HG03432 (cell line): ENCODE results near the gene KCNH3.

ENCODE experiments used
- ATAC-seq: cut with Tn5 transposase; IDR thresholded peaks from one replicate; pipeline ENCODE4 v1.9.1; 2021; ENCODE audit warnings: mild to moderate bottlenecking, moderate library complexity; ENCODE audit not compliant: unreplicated experiment

The KCNH3 gene

DNA sequence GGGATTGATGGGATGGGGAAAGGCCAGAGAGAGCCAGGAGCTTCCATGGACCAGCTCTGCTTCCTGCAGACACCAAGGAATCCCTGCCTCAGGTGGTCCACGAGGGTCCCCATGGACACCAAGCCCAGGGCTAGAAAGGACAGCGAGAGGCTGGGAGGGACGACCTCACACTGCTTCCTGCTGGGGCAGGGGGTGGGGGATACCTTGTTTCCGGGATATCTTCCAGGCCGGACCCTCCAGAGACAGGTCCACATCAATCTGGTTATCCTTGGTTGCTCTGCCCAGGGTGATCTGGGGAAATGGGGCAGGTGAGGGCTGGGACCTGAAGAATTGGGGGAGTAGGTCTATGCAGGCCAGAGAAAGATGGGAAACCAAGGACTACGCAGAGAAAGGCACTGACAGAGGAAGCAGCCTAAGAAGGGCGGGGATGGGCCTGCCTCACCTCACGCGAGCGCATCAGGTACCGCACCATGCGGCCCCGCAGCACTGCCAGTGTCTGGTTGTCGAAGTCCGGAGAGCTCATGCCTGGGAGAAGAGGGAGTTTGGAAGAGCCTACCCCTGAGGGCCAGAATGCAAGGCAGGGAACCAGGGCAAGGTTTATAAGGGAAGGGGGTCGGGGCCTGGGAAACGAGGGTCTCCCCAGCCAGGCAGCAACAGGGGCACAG is 20.3 kb downstream of the KCNH3 start:
- ATAC-seq, result no peak

DNA sequence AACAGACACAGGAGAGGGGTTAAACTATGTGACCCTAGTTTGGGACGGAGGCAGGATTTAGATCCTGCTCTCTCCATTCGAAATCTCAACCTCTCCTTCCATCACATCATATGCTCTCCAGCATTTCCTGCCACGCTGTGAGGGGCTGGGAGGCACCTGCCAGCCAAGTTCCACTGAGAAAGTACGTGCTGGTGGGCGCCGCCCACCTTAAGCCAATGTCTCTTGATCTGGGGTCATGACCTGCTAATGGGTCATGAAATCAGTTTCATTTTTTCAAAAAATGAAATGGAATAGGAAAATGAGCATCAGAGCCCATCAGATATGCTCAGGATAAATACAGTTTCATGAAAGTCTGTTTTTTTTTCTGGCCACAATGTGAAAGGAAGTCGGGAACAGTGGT is 21.9 kb downstream of the KCNH3 start:
- no peak for ATAC-seq

DNA sequence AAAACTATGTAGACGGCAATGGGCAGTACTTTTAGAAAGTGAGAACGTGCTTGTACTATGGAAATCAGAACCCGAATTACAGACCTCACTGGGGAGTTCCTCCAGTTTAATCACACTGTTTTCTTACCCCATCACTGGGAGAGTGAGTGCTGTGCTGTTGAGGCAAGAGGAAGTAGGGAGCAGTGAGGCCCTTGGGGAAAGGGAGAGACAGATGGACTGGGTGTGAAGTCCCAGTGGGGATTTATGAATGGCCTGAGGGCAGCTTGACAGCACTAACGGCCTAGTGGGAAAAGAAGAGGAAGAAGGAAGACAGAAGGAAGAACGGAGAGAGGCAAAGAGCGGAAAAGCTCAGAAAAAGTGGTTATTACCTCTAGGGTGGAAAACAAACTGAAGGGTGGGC is 23.4 kb downstream of the KCNH3 start:
- no peak for ATAC-seq

DNA sequence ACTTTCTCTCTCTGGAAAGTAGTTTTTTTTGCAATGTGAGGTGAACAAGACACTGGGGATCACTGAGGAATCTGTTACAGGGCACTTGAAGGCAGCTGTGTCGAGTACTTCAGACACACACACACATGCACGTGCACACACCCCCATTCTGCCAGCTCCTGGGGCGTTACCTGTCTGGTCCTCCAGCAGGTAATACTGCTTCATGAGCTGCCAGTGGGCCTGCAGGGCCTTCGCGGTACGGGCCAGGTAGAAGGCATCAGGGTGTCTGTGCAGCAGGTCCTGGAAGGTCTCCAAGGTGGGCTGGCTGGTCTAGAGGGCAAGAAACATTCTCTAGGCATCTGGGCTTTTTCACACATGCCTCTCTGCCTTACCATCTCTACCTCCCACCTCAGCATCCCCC is 24.0 kb downstream of the KCNH3 start:
- no peak for ATAC-seq

DNA sequence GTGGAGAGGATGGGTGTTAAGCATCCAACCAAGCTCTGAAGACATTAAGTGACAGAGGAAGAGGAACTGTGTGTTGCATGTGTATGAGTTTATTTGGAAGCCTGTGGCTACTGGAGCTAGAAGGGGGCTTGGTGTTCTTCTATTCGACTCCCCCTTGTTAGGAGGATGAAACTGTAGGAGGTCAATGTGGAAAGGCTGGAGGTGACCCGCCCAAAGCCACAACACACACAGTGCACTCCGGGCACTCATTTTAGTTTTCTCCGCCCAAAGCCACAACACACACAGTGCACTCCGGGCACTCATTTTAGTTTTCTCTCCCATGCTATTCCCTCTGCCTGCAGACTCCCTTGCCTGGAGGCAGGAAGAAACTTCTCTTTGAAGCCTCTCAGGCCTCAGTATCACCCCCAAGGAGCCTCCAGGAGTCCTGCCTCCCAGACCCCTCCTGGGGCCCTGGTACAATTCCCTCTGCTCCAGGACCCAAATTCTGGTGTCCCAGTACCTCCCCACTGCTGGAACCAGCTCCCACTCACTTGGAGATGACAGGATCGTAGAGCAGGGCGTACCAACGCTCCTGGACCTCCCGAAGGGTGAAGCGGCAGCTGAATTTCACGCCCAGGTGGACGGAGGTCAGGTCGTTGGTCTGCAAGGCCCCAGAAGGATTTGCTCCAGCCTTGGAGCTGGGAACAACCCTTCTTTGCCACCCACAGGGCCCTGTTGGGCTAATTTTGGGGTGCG is 25.3 kb downstream of the KCNH3 start:
- ATAC-seq, result no peak

DNA sequence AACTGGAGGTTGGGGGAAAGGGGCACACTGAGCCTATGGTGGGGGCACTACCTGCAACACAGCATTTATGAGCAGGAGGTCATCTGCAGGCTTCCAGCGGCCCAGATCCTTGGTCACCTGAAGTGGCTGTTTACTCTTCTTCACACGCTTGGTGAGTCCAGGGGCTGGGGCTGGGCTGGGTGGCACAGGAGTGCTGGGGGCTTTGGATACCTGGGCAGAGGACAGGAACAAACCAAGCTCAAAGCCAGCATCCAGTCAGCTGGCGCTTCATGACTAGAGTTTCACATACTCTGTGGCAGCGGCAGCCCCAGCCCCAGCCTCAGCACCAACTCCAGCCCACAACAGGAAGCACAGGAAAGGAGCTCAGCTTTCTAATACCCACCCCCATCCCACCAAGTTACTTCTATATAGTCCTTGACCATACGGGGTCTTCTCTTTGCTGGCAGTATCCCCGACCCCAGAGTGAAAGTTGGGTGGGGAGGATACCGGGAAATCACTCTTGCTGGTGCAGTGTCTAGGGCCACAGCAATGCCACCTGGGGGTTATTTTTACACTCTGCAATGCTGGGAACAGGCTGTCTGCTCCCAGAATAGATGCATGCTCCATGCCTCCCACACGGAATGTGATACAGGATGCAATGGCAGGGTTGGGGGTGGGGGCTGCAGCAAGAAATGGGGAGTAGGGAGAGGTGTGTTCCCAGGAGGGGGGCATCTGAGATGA is 26.0 kb downstream of the KCNH3 start:
- ATAC-seq, result no peak

DNA sequence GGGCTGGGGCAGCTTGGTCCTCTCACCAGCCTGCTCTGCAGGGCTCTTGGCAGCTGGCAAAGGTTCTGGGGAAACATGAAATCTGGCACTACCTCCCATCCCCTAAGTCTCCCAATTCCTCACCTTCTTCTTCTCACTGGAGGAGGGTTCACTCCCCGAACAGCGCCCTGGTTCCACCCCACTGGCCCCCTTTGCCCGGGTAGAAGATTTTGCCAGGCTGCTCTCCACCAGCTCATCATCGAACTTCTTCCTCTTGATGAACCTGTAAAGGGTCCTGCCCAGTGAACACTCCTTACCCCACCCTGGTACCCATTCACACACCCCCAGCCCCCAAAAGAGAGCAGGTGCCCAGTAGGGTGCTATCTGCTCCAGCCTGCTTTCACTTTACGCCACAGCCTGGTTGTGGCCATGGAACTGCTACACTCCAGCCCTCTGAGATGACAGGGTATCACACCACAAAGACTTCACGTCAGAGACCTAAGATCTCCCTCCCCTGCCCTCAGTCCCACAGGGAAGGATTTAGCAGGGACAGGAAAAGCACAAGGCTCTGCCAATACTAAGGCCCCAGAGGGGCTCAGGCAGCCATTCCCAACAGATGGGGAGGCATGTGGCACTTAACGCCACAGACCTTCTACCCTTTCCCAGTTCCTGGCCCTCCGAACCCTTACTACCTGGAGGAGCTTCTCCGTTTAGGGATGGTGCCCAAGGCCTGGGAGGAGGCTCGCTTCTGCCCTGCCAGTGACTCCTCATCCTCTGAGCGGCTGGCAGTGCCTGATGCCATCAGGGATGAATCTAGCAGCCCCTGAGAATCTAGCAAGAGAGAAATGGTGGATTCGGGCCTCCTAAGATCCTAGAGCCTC is 26.8 kb downstream of the KCNH3 start:
- ATAC-seq, result no peak

DNA sequence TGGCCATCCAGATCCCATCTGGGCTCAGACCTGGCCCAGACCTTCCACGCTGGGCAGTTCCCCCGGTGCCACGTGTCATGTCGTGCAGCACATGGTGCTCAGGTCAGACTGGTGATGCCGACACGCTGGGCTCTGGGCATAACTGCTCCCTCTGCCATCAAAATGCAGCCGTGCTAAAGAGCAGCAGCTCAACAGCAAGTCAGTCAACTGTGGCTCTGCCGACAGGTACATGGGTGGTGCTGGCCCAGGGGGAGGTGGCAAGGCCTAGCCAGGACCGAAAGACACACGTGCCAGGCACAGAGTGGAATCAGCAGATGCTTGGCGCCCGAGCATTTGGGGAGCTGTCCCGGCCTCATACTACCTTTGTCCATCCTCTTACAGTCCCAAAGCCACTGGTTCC is 27.5 kb downstream of the KCNH3 start:
- ATAC-seq, result no peak

DNA sequence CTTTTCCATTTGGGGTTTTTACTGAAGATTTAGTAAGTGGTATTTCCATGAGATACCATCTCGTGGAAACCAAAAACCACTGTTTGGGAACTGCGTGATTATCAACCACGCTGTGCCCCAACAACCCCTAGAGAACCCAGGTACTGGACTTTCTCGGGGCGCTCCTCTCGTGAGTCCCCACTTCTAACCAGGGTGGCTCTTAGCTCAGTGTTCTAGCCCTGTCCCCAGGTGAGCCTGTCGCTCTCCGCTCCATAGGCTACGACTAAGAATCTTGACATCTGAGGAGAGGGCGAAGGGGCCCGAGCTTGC is 28.4 kb downstream of the KCNH3 start:
- ATAC-seq, result peak; percentile 7

DNA sequence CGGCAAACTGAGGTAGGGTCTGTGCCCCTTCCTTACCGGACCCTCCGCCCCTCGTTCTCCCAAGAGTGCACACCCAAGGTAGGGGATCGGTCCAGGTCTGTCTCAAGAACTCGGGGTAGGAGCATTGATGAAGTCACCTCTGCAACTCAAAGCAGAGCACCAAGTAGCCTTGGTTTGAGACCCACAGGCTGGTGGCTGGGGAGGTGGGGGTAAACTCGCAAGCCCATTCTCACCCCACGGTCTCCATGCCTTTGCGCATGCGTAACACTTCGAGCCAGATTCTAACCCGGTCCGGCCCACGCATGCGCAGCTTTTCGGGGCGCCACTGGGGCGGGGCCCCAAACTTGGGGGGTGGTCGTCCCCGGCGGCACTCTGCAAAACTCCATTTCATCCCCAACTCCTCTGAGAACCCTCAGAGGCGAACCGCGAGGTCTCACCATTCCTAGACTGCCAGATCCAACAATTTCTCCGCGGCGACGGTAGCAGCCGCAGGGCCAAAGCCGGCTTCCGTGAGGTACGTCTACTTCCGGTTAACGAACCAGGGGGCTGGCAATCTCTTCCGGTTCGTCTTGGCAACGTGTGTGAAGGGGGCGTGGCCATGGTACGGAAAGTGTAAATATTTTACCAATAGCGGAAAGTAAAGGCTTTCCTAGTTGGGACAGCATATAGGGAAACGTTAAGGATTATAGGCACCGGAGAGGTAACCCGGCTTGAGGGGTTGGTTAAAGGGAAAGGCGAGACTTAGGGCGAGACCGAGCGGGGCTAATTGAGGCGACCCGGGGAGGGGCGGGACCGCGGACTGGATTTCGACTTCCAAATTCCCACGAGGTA is 29.0 kb downstream of the KCNH3 start, which contains the start of gene MCRS1:
Gene MCRS1, minus strand, starts transcription at position 532 of the 831 bp plus-strand sequence. CDS start 1,411 bp downstream, outside the sequence.
- peak; percentile 89 for ATAC-seq

DNA sequence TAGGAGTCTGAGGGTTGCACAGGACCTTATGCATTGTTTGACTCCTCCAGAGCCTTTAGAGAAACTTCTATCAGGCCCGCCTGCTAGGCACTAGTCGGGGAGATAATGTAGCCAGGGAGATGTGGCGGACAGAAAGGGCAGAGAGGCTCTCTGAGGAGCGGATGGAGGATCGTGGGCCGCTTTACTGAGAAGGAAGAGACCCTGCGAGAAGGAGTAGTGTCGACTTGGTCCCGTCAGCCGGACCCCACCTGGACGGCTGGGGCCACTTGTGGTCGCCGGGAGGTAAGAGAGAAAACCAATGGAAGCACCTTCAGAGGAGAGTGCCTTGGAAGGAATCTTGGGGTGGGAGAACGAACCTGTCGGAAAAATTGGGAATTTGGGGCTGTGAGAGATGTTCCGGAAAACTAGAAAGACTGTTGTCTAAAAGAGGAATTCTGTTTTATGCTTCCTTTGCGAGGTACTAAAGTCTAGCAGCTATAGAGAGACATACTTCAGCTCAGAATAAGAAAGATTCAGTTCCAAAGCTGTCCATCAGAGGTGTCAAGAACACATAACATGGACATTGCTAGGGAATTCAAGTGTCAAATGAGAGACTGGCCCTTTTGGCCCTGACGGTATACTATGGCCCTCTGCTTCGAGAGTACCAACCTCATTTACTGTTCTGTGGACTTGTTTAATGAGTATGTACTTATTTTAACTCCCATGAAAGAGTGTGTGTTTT is 29.8 kb downstream of the KCNH3 start:
- peak; percentile 14 for ATAC-seq

DNA sequence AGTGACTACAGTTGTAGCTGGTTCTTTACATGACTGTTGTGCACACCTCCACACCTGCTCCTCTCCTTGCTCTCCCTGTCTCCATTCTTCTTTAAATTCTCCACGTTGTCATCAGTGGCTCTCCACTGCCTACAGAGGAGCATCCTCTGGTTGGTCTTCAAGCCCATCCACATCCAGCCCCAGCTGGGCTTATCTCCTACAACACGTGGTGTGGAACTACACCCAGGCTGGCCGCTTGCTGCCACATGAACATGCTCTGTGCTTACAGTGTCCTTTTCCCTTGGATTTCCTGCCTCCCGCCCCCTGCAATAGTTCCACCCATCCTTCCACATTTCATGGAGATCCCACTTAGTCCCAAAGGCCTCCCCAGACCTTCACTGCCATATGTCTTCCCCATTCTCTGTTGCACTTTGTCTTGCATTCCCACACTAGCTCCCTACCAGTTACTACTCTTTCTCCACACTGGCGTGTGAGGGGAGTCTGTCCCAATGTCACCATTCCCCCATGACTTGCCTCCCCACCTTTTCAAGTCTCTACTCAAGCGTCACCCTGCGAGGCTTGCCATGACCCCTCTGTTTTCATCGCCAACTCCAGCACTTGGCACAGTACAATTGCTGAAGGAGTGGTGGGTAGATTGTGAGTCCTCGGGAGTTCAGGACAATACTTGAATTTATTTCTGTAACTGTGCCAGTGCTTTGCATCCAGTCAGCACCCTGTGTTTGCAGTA is 38.9 kb downstream of the KCNH3 start:
- ATAC-seq, result no peak

DNA sequence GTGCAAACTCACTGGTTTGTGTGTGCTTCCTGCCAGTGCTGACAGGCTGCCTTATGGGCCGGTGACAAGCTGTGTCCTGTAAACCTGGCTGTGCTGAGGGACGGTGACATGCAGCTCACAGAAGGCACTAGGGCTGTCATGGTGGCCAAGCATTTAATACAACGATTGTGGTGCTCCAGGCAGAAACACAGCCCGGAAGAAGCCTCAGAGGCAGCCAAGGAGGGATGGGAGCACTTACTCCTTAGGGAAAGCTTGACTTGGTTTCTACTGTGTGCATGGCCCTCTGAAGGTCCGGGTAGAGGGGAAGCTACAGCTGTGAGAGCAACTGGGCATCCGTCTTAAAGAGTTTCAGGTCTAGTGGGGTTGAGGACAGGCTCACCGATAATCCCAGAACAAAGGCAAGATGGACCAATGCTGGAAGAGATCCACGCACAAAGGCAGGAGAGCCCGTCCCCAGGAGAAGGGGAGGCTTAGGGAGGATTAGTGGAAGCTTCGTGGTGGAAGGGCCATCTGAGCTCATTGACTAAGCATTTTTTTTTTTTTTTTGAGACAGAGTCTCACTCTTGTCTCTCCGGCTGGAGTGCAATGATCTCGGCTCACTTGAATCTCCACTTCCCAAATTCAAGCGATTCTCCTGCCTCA is 39.8 kb downstream of the KCNH3 start:
- ATAC-seq, result no peak

DNA sequence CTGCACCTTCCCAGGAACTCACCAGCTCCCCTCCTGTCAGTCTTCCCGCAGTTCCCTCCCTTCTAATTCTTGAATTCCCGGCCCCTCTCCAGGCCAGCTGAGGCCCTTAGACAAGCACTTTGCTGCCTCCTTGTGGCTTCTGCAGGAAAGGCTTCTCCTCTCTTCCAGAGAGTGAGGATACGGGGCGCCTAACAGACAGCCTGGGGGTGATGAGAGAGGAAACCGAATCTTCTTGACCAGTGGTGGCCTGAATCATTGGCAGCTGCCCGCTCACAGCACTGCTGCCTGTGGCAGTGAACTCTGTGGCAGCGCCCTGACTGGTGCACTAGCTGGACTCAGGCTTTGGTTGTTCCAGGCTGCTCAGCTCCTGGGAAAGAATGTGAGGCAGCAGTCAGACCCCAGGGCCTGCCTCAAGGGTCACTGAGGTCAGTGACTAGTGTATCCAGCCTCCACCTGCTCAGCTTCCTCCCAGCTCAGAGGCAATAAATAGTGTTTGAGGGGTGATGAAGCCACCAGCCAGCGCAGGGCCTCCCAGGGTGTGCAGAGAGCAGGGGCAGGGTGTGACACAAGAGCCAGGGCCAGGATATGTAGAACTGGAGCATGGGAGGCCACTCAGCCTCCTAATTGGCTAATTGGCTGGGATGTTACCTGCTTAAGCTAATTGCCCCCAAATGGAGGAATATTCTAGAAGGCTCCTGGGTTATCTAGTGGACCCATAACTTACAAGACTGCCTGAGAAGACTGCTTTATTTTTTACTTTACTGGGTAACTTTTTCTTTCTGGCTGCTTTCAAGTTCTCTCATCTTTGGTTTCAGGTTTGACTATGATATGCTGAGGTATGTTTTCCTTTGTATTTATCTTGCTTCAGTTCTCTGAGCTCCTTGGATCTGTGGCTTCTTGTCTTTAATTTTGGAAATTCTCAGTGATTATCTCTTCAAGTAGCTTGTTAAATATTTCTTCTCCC is 42.0 kb downstream of the KCNH3 start:
- no peak for ATAC-seq

DNA sequence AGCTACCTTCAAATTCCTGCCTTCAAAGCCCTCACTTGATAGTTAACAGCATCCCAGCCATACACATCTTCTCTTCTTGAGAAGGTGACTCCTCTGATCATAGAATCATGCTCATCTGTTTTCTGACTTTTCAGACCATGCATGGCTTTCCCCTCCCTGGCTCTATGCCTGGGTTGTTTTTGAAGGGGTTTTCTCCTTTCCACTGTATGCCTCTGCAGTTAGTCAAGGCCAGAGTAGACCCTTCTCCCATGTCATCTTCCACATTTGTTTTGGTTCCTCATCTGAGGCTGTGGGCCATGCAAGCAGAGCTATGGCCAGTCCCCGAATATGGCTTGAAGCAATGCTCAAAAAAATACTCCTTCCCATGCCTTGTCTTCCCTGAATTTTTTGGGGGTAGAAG is 43.4 kb downstream of the KCNH3 start:
- no peak for ATAC-seq

DNA sequence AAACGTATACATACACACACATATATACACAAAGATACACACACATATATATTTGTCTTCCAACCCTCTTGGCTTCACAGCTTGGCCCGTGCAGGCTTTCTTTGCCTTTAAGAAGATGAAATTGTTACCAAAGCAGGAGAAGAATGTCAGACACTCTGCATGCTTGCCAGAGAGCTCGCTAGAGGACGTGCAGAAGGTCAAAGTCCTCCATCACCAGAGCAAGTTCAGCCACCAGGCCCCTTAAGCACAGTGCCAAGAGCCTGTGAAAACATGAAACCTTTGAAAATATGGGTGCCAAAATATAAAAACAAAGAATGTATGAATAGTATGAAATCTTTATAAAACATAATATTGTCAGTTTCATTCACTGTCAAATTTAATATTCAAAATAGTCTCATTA is 44.0 kb downstream of the KCNH3 start:
- no peak for ATAC-seq

DNA sequence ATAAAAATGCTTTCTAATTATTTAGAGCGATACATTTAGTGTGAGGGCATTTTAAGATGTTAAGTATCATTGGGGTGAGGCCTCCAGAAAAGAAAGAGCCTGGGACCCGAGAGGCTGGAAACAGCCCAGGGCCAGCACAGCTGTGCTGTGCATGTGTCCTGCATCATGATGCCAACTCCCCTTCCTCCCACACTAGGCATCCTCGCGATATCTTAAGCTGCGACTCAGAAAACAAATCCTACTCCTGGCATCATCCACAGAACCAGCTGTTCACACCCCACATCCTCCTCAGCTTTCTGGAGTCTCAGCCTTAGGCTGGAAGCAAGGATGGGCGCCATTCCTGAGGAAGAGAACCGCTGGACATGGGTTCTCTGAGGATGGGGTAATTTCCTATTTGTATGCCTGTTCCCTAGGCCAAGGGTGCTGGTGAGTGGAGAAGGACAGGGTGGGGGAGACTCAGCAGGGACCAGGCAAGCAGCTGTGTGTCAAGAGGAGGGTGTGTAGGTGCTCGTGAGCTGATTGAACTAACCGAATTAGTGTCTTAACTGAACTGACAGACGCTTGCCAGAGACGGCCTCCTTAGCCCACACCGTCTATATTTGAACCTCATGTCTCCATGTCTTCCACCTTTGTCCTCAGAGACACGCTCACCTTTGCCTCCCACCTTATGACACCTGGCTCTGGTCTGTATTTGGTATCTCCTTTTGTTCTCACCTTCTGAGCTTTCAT is 44.7 kb downstream of the KCNH3 start:
- no peak for ATAC-seq
